T-cell (primary cell): ENCODE measurements around the gene DCBLD1. TPM values are rescaled to one million over a fixed set of nuclear protein-coding genes. Genes with fewer than 3 reads are reported as not detected.
A peak's percentile ranks its signal among the peaks of the same experiment; 100 is the strongest.

ENCODE experiments used
- ATAC-seq, 4 experiments: fragments of 200-7000 bp in 3 of 4; fragments of 150-1000 bp in 1 of 4; cut with Tn5 transposase; replicated peaks in 1 of 4; 1 replicate in 3 of 4; 2 replicates in 1 of 4; pipeline ENCODE4 v1.10.0; 2021; ENCODE audit warnings: moderate library complexity in 3 of 4, mild to moderate bottlenecking in 2 of 4, moderate number of reproducible peaks in 1 of 4
- CTCF ChIA-PET, 2 donors: fragments of 300-600 bp; sonication (Branson Sonifier 250); formaldehyde crosslinking; loops; one replicate each; lab custom pipeline; 2022; ENCODE audit warnings: antibody characterized with exemption in 2 of 2; lab: Charles Lee
- POLR2A ChIA-PET, 2 donors: fragments of 300-600 bp; sonication (Branson Sonifier 250); formaldehyde crosslinking; loops; one replicate each; lab custom pipeline; 2022; ENCODE audit warnings: antibody characterized with exemption in 2 of 2; lab: Charles Lee
- DNase-seq, 35 experiments: peaks; one replicate each; pipeline versions ENCODE4 v3.0.0 to v3.0.0-alpha.2; 2013 to 2023
- H3K27ac ChIP-seq: one replicate; pipeline ENCODE4 v1.5.1; 2013; ENCODE audit warnings: low read length
- H3K27me3 ChIP-seq, 2 experiments: replicated peaks in 1 of 2; 1 replicate in 1 of 2; 2 replicates in 1 of 2; pipeline versions ENCODE4 v1.6.1 to v1.7.0; 2013; ENCODE audit warnings: low read length in 1 of 2, mixed read lengths in 1 of 2; ENCODE audit not compliant: control insufficient read depth in 2 of 2, insufficient read depth in 2 of 2; ENCODE audit errors: extremely low read depth in 1 of 2
- H3K36me3 ChIP-seq, 2 donors: 1 replicate in 1 of 2; 2 replicates in 1 of 2; pipeline versions ENCODE4 v1.6.1 to v1.7.0; 2013; ENCODE audit warnings: low read length in 1 of 2; ENCODE audit not compliant: control insufficient read depth in 2 of 2, insufficient read depth in 1 of 2; ENCODE audit errors: extremely low read depth in 1 of 2
- H3K4me1 ChIP-seq, 2 experiments: 1 replicate in 1 of 2; 2 replicates in 1 of 2; pipeline versions ENCODE4 v1.6.1 to v1.7.0; 2013; ENCODE audit warnings: low read length in 2 of 2, mixed read lengths in 1 of 2; ENCODE audit not compliant: insufficient read depth in 2 of 2, control insufficient read depth in 1 of 2; ENCODE audit errors: extremely low read depth in 1 of 2
- H3K4me3 ChIP-seq, 2 donors: 1 replicate in 1 of 2; 2 replicates in 1 of 2; pipeline versions ENCODE4 v1.5.1 to v1.7.0; 2013; ENCODE audit warnings: mild to moderate bottlenecking in 2 of 2, low read length in 1 of 2, moderate library complexity in 1 of 2; ENCODE audit not compliant: control insufficient read depth in 1 of 2; ENCODE audit errors: extremely low read depth in 1 of 2
- H3K9me3 ChIP-seq: 2 replicates; pipeline ENCODE4 v1.7.0; 2013
- H3K27ac Mint-ChIP-seq, 2 donors: one replicate each; pipeline ENCODE4 v1.8.0; 2020 to 2021; ENCODE audit warnings: mild to moderate bottlenecking in 2 of 2, mixed read lengths in 2 of 2
- H3K27me3 Mint-ChIP-seq, 2 donors: one replicate each; pipeline ENCODE4 v1.8.0; 2021 to 2022; ENCODE audit warnings: mixed read lengths in 2 of 2
- H3K36me3 Mint-ChIP-seq: one replicate; pipeline ENCODE4 v1.8.0; 2021; ENCODE audit warnings: mixed read lengths
- H3K4me1 Mint-ChIP-seq, 3 donors: one replicate each; pipeline ENCODE4 v1.8.0; 2020 to 2022; ENCODE audit warnings: mixed read lengths in 3 of 3, mild to moderate bottlenecking in 1 of 3
- H3K4me3 Mint-ChIP-seq, 3 donors: one replicate each; pipeline ENCODE4 v1.8.0; 2020 to 2022; ENCODE audit warnings: mild to moderate bottlenecking in 3 of 3, mixed read lengths in 3 of 3, moderate library complexity in 3 of 3
- H3K9me3 Mint-ChIP-seq, 3 donors: one replicate each; pipeline ENCODE4 v1.8.0; 2020 to 2022; ENCODE audit warnings: mixed read lengths in 3 of 3
- WGBS: methylation state at CpG from one replicate; pipeline ENCODE4 v1.1.5; 2013; ENCODE audit warnings: missing lambda C conversion rate; ENCODE audit not compliant: insufficient coverage; 5-methylcytosine and 5-hydroxymethylcytosine counted together
- total RNA-seq, 35 experiments: library from RNA in 6 of 35; stranded (reverse) in 6 of 35; fragments of 120-200 nt in 1 of 35; gene quantifications; one replicate each; pipeline versions ENCODE4 v1.2.1 to v1.2.4 and lab custom pipeline; 2013 to 2026

The DCBLD1 gene
- total RNA-seq, 5 donors from 2014 or later (not counting 1 experiment from before 2014, with no cell fraction given): 2.2 to 7.3 (median 4.2) TPM

GRCh38 chr6:117564681-117565080 lies 82.2 kb downstream of the DCBLD1 start:
- no peaks in the 10 kb centered on the region for H3K4me1 Mint-ChIP-seq
- CTCF ChIA-PET: interaction anchor here (1.1 to 1.3 kb wide), 2 partner anchors 9 kb away, joined by 3 to 4 read pairs; no protein-coding TSS in a partner anchor
- no peak for ATAC-seq
- Histone ChIP-seq H3K36me3 (peaks cover 0 to 58% of the 10 kb centered on the region in 2 donors), H3K27ac (no peak overlapping the region), H3K4me3 (no peak overlapping the region), H3K9me3 (no peaks in the 10 kb centered on the region), H3K27me3 (no peaks in the 10 kb centered on the region), H3K4me1 (no peaks in the 10 kb centered on the region)
- POLR2A ChIA-PET: interaction anchor here in 1 of 2 donors (0.5 kb wide), 1 partner anchor 112 kb away, joined by 3 read pairs; no protein-coding TSS in a partner anchor
- peak overlapping the region in 1 of 2 donors; percentile 35 for H3K27ac Mint-ChIP-seq
- DNase-seq: no peak
- H3K9me3 Mint-ChIP-seq: no peaks in the 10 kb centered on the region
- H3K4me3 Mint-ChIP-seq: no peak overlapping the region
- no peaks in the 10 kb centered on the region for H3K27me3 Mint-ChIP-seq
- WGBS: no CpG with 5 or more reads among the region's 1 CpG
- H3K36me3 Mint-ChIP-seq: peaks cover 18% of the 10 kb centered on the region

GRCh38 chr6:117568247-117568646 lies 85.8 kb downstream of the DCBLD1 start:
- 100% methylated on average over 1 of the region's 2 CpGs for WGBS
- ATAC-seq (no peak), DNase-seq (no peak)
- Mint-ChIP-seq H3K4me1 (peaks cover 0 to 5% (median 0%) of the 10 kb centered on the region in 3 donors), H3K36me3 (peaks cover 19% of the 10 kb centered on the region), H3K9me3 (no peaks in the 10 kb centered on the region), H3K27me3 (no peaks in the 10 kb centered on the region), H3K27ac (no peak overlapping the region), H3K4me3 (no peak overlapping the region)
- CTCF ChIA-PET: interaction anchor here (0.6 to 1.4 kb wide), 2 partner anchors 10 to 118 kb away, joined by 3 read pairs; no protein-coding TSS in a partner anchor
- H3K27me3 ChIP-seq: no peaks in the 10 kb centered on the region
- no peaks in the 10 kb centered on the region for H3K9me3 ChIP-seq
- no peak overlapping the region for H3K27ac ChIP-seq
- no peaks in the 10 kb centered on the region for H3K4me1 ChIP-seq
- POLR2A ChIA-PET: interaction anchor here (0.6 to 0.7 kb wide), 2 partner anchors 79 to 914 kb away, joined by 5 to 12 read pairs; no protein-coding TSS in a partner anchor
- H3K4me3 ChIP-seq: no peak overlapping the region
- H3K36me3 ChIP-seq: peaks cover 0 to 58% of the 10 kb centered on the region in 2 donors

DNA sequence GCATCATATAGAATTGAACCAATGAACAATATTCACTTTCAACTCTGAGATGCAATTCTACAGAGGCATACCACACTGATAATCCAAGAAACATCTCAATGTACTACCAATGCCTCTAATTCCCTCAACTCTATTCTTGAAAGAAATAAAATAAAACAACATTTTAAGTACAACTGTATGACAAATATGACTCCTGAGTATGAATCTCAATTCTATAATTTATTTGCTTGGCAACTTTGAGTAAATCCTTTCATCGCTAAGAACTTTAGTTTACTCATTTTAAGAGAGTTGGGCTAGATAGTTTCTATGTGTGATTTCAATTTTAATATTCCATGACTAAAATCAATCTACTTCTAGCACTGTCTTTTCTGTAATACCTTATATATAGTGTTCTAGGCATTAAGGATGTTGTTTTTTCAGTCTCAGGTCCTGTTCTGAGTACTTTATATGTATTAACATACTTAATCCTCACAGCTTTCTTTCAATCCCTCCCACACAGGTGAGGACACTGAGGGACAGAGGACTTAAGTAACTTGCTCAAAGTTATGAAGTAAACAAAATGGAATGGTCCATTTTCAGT lies 86.4 kb downstream of the DCBLD1 start:
- H3K4me1 Mint-ChIP-seq: peaks cover 0 to 5% (median 0%) of the 10 kb centered on the region in 3 donors
- H3K27ac ChIP-seq: no peak overlapping the region
- no peaks in the 10 kb centered on the region for H3K4me1 ChIP-seq
- no peaks in the 10 kb centered on the region for H3K27me3 ChIP-seq
- peaks cover 22% of the 10 kb centered on the region for H3K36me3 Mint-ChIP-seq
- no peaks in the 10 kb centered on the region for H3K9me3 ChIP-seq
- DNase-seq: no peak
- peaks cover 0 to 56% of the 10 kb centered on the region in 2 donors for H3K36me3 ChIP-seq
- CTCF ChIA-PET: interaction anchor here (0.6 to 1.4 kb wide), 2 partner anchors 11 to 119 kb away, joined by 3 read pairs; no protein-coding TSS in a partner anchor
- H3K4me3 ChIP-seq: no peak overlapping the region
- H3K27ac Mint-ChIP-seq: no peak overlapping the region
- no peak overlapping the region for H3K4me3 Mint-ChIP-seq
- H3K27me3 Mint-ChIP-seq: no peaks in the 10 kb centered on the region
- POLR2A ChIA-PET: no interaction called here
- H3K9me3 Mint-ChIP-seq: no peaks in the 10 kb centered on the region
- WGBS: no CpG with 5 or more reads among the region's 1 CpG
- ATAC-seq: no peak

DNA sequence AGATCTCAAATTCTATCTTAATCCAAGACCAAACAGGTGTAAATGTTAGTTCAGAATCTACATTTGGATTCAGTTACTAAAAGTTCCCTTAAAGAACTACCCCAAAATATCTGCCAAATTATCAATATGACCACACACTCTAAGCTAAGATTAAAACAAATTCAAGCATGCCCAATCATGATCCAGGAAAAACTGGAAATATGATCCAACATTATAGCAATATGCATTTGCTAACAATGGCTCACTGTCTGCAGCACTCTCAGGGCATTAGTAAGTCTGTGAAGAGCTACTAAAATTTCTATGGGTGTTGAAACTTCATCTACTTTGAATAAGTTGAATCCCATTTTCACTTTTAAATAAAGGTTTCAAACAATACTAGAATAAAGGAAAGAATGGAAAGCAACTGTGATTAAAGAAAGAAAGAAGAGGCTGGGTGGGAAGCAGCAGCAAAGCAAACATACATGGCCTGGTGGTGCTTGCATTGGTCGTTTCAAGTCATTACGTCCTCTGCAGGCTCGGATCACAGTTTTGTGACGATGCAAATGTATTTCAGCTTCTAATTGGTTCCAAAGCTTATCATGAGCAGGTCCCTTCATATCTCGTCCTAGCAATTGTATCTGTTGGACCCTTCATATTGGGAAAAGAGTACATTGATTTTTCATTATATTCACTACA lies 90.7 kb downstream of the DCBLD1 start:
- H3K9me3 ChIP-seq: no peaks in the 10 kb centered on the region
- POLR2A ChIA-PET: interaction anchor here (0.5 to 0.6 kb wide), 2 partner anchors 79 to 862 kb away, joined by 3 read pairs; no protein-coding TSS in a partner anchor
- H3K36me3 Mint-ChIP-seq: peaks cover 23% of the 10 kb centered on the region

DNA sequence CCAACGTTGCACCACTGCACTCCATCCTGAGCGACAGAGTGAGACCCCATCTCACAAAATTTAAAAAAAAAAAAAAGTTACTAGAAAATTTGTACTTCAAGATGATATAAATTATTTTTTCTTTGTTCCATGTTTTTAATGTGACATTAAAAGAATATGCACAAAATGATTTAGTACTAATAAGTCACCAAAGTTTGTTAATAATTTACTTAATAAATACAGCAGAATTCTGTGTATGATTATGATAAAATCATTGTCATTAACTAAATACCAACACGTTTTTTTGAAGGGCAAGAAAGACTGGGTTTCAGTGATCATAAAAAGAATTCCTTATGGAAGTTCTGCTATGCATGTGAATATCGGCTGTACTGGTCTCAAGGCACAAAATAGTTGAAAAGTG lies 91.7 kb downstream of the DCBLD1 start:
- Mint-ChIP-seq H3K9me3 (no peaks in the 10 kb centered on the region), H3K27me3 (no peaks in the 10 kb centered on the region), H3K4me3 (no peak overlapping the region), H3K27ac (no peak overlapping the region), H3K36me3 (peaks cover 25% of the 10 kb centered on the region), H3K4me1 (peaks cover 6 to 9% (median 9%) of the 10 kb centered on the region in 3 donors)
- POLR2A ChIA-PET: no interaction called here
- WGBS: 100% methylated on average over 1 of the region's 4 CpGs
- no peak for DNase-seq
- Histone ChIP-seq H3K27me3 (no peaks in the 10 kb centered on the region), H3K4me3 (no peak overlapping the region), H3K4me1 (no peaks in the 10 kb centered on the region), H3K9me3 (no peaks in the 10 kb centered on the region), H3K36me3 (peaks cover 0 to 40% of the 10 kb centered on the region in 2 donors), H3K27ac (no peak overlapping the region)
- no peak for ATAC-seq
- CTCF ChIA-PET: interaction anchor here in 1 of 2 donors (1.3 kb wide), 1 partner anchor 10 kb away, joined by 4 read pairs; no protein-coding TSS in a partner anchor

More for the DNA sequence above, 90.7 kb downstream of the DCBLD1 start:
- 100% methylated on average over 3 of the region's 5 CpGs for WGBS
- Histone ChIP-seq H3K27me3 (no peaks in the 10 kb centered on the region), H3K27ac (no peak overlapping the region), H3K4me3 (no peak overlapping the region), H3K4me1 (no peaks in the 10 kb centered on the region), H3K36me3 (peaks cover 0 to 40% of the 10 kb centered on the region in 2 donors)
- Mint-ChIP-seq H3K4me1 (peaks cover 2 to 5% (median 3%) of the 10 kb centered on the region in 3 donors), H3K4me3 (no peak overlapping the region), H3K27ac (no peak overlapping the region), H3K9me3 (no peaks in the 10 kb centered on the region), H3K27me3 (no peaks in the 10 kb centered on the region)
- ATAC-seq: no peak
- DNase-seq: no peak
- CTCF ChIA-PET: interaction anchor here (0.6 to 1.3 kb wide), 2 partner anchors 9 to 623 kb away, joined by 3 to 4 read pairs; no protein-coding TSS in a partner anchor

DNA sequence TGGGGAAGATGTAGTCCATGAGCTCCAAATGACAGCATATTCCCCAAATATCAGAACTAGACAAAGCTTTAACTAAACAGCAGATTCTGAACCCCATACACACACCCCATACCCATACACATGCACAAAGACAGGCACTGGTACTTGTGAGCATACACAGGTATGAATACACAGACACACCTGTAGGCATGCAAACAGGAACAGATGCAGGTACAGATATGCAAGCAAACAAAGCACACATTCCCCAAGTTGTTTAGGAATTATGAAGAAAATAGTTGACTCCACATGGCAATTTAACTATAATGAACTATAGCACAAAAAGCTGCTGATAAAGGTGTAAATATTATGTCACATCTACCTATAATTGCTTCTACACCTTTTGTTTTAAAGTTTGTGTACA lies 103.2 kb downstream of the DCBLD1 start:
- Histone ChIP-seq H3K4me3 (no peak overlapping the region), H3K9me3 (no peaks in the 10 kb centered on the region), H3K4me1 (peaks cover 0 to 8% of the 10 kb centered on the region in 2 experiments), H3K36me3 (peaks cover 7 to 20% of the 10 kb centered on the region in 2 donors), H3K27me3 (no peaks in the 10 kb centered on the region), H3K27ac (no peak overlapping the region)
- DNase-seq (no peak), ATAC-seq (no peak)
- ChIA-PET POLR2A (interaction anchor here (0.7 kb wide), 4 partner anchors 14 to 1314 kb away, joined by 6 to 11 read pairs (median 10); no protein-coding TSS in a partner anchor), CTCF (interaction anchor here (0.7 kb wide), 4 partner anchors 8 to 145 kb away, joined by 3 to 11 read pairs (median 4); no protein-coding TSS in a partner anchor)
- Mint-ChIP-seq H3K9me3 (no peaks in the 10 kb centered on the region), H3K27ac (no peak overlapping the region), H3K36me3 (peaks cover 30% of the 10 kb centered on the region), H3K4me1 (peaks cover 49 to 56% (median 53%) of the 10 kb centered on the region in 3 donors), H3K4me3 (no peak overlapping the region), H3K27me3 (no peaks in the 10 kb centered on the region)
